GM21423 (cell line): ENCODE results near the gene RAC3.

ENCODE experiments used
- ATAC-seq: cut with Tn5 transposase; IDR thresholded peaks from one replicate; pipeline ENCODE4 v1.9.1; 2021; ENCODE audit warnings: mild to moderate bottlenecking, moderate library complexity; ENCODE audit not compliant: unreplicated experiment

The RAC3 gene

DNA sequence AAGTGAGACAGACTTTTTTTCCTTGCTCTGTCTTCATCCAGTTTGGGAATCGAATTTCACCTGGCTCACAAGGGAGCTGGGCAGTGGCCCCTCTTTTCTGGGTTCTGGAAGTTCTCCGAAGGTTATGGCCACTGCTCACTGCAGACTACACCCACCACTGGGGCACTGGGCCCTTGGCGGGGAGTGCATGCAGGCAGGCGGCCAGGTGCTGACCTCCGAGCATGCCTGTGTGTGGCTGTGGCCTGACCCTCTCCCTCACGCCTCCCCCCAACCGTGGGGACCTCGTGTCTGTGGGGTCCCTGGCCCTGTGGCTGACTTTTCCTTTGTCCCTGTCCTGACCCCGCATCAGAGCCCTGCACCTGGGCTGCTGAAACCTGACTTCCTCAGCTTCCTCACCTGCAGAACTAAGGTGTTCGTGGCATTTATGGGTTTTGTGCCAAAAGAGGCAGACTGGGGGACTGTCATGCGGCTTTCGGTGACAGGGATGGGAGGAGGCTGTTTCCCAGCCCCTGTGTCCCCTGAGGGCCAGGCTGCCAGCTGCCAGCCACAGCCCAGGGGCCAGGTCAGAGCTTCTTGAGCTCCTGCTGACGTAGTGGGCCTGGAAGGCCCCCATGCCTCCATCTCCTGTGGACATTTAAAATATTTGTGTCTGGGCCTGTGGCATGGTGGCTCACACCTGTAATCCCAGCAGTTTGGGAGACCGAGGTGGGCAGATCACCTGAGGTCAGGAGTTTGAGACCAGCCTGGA, 32.6 kb upstream of the RAC3 start:
- ATAC-seq = no peak

DNA sequence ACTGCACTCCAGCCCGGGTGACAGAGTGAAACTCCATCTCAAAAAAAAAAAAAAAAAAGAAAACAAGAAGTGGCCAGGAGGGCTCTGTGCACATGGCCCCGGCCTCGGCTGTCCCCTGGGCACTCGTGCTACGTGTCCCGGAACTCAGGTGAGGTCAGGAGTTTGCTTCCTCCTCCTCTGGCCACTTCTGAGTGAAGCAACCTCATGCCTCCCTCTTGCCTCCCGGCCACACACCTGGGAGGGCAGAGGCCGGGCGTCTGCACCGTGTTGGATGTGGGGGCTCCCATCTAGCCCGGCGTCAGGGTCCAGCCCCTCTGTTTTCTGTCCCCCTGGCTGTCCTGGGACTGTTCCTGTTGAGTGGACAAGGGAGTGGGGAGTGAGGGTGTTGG, 31.9 kb upstream of the RAC3 start:
- ATAC-seq = no peak

DNA sequence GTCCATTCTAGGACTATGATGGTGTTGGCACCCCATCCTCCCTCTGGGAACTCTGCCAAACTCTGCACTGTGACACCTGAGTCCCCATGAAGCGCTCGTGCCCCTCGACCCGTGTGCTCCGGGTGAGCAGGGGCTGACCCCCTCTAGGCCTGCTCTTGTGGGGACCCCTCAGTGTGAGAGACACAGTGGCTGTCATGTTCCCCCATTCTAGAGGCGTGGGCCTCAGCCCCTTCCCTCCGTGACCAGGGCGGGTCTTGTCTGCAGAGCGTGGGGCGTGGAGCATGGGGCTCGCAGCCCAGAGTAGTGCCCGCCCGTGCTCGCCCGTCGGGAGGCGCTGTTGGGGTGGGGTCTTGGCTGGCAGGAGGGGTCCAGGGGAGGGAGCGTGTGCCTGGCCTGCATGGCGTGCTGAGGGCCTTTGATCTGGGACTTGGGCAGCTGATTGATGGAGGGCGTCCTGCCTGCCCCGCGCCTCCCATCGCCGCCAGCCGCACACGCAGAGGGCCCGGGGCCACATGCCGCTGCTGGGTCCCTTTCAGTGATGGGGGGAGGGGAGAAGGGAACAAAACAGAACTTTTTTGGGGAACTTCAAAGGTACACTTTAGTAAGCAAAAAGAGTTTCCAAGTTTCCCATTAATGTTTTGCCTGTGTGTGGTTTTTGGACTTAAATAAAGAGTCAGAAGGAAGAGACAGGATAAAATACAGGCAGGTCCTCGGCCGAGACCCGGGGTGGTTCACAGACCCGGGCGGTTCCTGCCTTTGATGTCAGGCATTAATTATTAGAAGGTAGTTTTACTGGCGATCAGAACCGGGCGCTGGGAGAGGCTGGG, 31.3 kb upstream of the RAC3 start:
- no peak for ATAC-seq

DNA sequence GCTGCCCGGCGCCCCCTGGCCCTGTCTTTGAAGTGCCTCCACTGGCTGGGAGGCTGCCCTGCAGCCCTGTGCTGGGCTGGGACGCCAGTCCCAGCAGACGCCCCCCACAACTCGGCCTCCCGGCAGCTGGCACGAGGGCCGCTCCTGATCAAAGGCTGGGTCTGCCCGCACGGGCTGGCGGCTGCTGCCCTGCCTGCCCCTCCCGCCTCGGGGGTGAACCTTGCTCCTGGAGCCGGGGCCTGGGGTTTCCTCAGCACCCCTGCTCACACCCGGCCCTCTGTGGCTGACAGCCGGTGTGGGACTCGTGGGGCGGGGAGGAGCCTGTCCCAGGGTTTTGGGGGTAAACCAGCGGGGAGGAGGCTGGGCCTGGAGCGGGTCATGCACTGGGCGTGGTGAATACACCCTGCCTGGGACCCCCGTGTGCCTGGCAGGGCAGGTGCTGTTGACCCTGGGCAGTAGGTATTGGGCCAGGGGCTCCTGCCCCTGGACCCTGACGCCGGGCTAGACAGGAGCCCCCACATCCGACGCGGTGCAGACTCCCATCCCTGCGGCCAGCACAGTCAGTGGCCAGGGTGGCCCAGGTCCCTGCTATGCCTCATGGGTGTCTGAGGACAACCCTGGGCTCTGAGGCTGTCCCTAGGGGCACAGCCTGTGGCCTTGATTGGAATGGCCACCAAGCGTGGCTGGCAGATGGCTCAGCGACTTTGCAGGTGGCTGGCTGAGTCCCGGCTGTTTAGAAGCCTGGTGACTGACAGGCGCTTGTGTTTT, 30.5 kb upstream of the RAC3 start:
- no peak for ATAC-seq

DNA sequence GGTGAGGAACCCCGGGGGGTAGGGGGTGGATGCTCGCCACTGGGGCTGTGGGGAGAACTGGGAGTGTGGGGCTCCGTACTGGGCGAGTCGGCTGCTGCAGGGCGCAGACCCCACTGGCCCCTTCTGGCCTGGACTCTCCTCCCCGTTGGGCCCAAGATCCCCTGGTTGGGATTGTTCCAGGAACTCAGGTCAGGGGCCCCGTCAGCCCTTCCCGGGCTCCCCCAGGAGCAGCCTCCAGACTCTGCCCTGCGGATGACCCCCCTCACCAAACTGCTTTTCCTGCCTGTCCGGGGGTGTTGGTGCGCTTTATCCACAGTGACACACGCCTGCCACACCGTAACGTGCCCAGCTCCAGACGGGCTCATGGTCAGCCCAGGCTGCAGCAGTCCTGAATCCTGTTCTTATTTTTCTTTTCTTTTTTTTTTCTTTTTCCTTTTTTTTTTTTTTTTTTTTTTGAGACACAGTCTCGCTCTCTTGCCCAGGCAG, 29.9 kb upstream of the RAC3 start:
- ATAC-seq = no peak

DNA sequence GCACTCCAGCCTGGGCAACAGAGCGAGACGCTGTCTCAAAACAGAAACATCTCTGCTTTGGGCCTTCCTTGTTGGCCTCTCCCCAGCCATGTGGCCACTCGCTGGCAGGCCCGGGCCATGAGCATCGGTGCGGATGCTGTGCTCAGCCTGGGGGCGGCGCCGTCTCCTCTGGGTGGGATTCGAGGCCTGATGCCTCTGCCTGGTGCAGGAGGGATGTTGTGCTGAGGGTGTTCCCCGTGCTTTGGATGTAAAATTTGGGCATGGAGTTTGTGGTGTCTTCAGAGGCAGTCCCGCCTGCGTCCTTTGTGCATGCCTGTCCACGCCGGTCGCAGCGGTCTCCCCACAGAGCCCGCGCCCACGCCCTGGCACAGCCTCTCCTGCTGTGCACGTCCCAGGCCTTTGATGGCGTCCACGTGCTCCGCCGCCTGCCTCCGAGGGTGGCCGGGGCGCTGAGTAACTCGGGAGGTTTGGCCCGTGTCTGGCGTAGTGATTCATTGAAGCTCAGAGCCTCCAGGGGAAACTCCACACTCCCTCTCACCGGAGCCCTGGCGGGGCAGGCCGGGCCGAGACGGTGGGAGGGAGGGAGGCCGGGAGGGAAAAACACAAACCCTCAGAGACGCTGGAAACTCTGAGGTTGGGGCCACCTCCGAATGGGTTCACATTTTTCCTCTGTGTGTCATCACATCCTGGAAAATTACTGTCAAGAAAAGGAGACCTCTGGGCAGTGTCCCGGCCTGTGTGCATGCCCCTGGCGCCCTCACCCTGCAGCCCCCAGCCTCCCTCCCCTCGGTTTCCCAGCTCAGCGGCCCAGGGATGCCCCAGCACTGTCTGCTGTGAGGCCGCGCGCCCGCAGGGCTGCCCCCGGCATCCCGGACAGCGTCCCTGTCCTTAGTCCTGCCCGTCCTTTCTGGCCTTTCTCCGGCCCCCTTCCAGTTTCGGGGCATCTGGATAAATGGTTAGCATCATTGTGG, 27.8 kb upstream of the RAC3 start:
- ATAC-seq = no peak

DNA sequence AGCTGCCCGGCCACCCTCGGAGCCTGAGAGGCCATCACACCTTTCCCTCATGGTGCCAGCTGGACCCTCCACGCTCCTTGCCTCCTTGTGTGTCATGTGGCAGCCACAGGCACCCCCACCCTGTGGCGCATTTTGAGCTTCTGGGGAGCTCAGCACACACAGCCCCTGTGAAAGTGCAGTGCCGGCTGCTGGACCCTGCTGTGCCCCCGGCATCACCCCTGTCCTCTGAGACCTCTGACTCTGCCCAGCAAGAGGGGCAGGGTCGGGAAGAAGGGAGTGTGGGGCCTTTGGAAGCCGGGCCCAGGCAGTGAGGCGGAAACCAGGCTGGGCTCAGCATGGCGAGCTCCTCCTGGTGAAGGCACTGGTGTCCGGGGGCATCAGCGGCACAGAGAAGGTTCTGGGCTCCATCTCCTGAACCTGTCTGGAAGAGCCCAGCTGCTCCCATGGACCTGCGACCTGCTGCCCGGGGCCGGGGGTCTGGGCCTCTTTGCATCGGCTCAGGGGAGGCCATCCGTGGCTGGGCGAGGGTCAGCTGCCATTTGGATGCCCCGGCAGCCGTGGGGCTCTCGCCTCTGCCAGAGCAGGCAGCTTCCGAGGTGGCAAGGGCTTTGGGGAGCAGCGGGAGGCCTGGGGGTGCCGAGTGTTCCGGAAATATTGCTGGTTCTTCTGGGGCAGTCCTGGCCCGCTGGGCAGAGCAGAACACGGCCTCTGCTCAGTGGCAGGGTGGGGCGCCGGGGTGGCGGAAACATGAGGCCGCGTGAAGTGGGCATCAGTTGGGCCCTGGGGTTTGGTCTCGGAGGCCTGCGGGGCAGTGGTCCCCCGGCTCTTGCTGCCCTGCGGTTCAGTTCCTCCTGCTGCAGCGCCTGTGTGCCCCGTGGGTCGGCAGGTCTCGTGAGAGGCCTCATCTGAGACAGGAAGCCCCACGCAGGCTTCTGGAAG, 26.7 kb upstream of the RAC3 start:
- ATAC-seq = no peak

DNA sequence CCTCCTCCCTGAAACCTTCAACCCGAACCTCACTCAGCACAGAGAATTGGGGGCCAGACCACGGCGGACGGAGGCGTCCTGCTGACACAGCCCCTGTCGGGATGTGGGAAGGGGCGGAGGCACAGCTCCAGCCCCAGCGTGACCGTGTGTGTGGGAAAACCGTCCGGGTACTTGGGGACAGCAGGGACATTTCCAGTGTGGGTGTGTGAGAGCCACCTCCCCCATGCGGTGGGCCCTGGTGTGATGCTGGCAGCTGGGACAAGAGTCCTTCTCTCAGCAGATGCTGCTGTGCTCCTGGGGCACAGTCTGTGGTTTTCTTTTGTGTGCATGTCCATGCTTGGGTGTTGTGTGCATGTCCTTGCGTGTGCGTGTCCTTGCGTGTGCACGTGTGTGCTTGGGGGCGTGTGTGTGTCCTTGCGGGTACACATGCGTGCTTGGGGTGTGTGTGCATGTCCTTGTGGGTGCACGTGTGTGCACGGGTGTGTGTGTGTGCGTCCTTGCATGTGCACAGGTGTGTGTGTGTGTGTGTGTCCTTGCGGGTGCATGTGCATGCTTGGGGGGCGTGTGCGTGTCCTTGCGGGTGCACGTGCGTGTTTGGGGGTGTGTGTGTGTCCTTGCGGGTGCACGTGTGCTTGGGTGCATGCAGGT, 25.7 kb upstream of the RAC3 start:
- ATAC-seq = no peak

DNA sequence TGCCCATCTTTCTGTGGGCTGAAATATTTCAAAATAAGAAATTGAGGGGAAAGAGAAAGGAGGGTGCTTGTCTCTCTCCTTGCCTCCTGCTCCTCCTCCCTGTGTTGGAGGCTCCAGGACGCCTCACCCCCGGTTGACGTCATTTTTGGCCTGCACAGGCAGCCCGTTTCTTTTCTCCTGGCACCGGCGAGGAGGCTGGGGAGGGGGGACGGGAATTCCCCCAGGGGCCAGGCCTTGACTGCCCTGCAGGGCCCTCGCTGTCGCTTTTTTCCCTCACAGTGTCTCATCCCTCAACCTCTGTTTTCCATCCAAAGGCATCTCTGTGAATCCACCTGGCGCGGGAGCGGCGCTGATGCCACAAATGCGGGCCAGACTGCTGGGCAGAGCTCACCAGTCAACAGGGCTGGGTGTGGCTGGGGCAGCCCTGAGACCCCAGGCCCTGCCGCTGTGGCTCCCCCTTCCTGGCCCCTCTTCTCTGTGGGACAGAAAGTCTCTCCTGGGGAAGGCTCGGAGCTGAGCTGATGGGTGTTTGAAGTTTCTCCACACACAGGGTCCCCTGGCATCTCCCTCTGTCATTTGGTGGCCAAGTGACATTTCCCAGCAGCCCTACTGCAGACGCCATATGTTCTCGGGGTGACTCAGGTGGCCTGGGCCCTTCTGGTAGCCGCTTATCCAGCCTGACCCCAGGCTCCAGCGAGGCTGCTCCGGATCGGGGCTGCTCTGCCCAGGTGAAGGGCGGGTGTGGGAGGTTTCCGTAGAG, 24.8 kb upstream of the RAC3 start:
- no peak for ATAC-seq

DNA sequence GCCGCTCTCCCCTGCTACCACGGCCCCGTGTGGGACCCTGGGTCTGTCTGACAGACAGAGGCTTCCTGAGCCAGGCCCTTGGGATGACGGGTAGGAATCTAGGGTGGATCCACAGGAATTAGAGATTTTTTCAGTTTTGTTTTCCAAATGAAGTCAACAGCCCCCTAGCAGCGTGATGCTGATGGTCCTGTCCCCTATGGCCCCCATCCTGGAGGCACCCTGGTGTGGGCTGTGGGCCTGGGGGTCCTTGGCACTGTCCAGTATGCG, 24.3 kb upstream of the RAC3 start:
- no peak for ATAC-seq

DNA sequence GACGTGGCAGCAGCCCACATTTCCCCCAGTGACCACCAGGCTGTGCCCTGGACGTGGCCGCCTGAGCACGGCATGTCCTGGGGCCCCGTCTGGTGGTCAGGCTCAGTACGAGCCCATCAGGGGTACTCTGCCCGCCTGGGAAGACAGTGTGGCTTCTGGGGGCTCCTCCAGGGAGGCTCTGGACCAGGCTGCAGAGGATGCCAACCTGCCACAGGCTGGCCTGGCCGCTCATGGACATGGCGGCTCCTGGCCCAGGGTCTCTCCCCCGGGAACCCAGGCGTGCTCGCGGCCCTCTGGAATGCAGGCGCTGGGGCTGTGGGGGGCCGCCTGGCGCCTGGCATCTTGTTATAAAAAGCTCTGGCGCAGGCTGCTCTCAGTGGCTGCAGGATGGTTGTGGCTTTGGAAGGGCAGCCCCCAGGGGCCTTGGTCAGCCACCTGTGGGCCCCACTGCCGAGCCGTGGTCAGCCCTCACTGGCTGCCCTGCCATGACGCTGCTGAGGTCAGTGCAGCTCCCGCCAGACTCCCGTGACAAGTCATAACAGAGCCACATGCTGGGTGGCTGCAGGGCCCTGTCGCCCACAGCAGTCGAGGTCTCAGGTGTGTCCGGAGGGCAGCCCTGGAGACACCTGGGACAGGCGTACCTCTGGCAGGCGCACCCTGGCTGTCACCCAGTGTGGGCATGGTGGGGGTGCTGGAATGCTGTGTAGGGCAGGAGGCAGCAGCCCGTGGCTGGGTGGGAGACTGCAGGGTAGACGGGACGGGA, 23.8 kb upstream of the RAC3 start:
- ATAC-seq = no peak

DNA sequence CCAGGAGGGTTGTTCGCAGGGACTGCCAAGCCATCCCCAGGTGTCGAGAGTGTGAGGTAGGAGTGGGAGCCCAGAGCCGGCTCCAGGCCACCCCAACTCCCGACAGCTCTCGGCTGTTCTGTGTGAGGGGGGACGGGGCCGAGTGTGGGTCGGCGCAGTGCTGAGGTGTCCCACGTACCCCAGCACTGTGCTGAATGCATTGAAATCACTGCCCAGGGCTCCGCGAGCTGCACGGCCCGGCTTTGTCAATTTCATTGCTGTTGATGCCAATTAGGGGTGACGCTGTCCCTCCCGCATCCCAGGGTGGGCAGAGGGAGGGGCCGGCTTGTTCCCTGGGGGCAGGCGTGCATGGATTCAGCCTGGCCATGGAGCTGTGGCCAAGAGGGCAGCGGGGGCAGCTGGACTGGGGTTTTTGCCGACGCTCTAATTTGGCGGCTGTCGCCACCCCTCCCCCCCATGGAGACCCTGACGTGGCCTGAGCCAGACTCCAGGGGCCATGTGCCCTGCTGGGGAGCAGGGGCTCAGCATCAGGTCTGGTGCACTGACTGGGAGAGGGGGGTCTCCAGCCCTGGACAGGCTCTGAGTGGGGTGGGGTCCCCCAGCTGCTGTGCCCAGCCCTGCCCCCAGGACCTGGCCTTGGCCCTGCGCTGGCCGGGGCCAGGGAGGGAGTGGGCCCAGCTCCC, 23.1 kb upstream of the RAC3 start:
- no peak for ATAC-seq

DNA sequence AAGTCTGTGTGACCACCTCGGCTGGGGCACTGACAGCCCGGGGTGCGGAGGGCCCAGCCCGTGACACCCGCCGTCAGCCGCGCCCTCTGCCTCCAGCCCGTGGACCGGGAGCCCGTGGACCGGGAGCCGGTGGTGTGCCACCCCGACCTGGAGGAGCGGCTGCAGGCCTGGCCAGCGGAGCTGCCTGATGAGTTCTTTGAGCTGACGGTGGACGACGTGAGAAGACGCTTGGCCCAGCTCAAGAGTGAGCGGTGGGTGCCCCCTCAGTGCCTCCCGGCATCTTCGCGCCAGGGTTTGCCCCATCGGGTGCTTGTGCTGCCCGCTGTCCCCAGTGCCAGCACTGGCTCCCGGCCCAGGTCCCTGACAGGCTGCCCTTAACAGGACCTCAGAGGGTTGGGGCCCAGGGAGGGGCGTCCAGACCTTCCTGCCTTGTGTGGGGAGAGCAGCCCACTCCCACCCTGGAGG, 22.5 kb upstream of the RAC3 start:
- no peak for ATAC-seq

DNA sequence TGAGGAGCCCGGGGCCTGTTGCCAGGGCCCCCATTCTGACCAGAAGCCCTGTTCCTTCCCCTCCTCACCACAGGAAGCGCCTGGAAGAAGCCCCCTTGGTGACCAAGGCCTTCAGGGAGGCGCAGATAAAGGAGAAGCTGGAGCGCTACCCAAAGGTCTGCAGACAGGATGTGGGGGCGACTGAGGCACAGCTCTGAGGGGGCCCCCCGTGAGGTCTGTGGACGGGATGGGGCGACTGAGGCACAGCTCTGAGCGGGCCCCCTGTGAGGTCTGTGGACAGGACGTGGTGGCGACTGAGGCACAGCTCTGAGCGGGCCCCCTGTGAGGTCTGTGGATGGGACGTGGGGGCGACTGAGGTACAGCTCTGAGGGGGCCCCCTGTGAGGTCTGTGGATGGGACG, 22.1 kb upstream of the RAC3 start:
- no peak for ATAC-seq

DNA sequence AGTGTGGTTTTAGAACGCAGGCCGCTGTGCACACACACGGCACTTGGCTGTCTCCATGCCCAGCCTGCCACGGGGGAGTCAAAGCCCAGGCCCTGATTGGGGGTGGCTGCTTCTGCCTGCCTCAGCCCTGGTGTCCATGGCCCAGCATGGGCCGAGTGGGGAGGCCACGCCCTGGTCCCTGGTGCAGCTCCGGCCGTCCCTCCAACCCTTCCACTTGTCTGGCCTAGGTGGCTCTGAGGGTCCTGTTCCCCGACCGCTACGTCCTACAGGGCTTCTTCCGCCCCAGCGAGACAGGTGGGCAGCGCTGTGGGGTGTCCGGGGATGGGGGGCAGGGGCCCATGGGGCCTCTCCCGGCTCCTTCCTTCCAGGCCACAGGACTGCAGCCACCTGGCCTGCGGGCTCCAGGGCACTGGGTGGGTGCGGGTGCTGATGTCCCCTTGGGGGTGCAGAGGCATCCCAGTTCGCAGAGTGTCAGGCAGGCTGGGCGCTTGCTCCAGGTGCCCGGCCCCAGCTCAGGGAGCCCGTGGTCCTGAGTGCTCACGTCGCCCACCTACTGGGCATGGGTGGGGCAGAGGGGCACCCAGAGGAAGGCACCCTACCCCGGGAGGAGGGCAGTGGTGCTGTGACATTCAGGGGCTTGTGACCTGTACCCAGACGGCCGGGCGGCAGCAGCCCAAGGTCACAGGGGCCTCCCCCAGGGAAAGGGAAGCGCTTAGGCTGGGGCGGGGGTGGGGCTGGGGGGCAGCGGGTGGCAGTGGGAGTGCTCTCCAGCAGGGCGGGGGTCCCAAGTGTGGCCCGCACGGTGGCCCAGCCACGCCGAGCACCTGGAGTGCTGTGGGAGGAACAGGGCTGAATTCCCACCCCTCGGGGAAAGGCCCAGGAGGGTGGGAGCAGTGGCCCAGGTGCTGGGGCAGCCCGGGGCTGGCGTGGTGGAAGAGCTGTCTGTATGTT, 20.6 kb upstream of the RAC3 start:
- no peak for ATAC-seq
